ENCODE data around the gene BLOC1S3.

BLOC1S3 gene

DNA sequence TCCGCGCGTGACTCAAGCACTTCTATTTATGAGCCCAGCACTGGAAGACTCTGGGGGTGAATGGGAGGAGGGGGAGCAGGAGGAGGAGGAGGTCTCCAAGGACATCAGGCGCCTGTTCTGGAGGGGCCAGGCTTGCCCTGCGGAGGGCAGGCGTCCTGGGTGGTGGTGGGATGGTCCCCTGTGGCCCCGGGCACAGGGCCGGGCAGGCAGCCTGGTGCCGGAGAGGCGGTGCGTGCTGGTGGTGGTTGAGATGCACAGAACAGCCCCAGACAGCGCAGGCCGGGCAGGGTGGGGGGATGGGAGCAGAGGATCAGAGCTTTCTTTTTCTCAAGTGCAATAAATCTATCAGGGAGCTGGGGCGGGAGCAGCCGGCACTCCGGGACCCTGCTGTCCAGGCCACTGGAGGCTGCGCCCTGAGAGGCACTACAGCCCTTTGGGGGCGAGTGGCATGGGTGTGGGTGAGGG is 31.8 kb upstream of the BLOC1S3 start:
- no peak for DNase-seq (ENCODE audit: low read depth)
- TF ChIP-seq, protein P1, sequence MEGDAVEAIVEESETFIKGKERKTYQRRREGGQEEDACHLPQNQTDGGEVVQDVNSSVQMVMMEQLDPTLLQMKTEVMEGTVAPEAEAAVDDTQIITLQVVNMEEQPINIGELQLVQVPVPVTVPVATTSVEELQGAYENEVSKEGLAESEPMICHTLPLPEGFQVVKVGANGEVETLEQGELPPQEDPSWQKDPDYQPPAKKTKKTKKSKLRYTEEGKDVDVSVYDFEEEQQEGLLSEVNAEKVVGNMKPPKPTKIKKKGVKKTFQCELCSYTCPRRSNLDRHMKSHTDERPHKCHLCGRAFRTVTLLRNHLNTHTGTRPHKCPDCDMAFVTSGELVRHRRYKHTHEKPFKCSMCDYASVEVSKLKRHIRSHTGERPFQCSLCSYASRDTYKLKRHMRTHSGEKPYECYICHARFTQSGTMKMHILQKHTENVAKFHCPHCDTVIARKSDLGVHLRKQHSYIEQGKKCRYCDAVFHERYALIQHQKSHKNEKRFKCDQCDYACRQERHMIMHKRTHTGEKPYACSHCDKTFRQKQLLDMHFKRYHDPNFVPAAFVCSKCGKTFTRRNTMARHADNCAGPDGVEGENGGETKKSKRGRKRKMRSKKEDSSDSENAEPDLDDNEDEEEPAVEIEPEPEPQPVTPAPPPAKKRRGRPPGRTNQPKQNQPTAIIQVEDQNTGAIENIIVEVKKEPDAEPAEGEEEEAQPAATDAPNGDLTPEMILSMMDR (conservative IDR thresholded peaks at IDR 0.05; ENCODE audit: control insufficient read depth, insufficient read depth, low read depth, low read length): no peak
- H3K4me3 ChIP-seq (ENCODE audit: control insufficient read depth, low read depth, low read length): no peak overlapping the region

DNA sequence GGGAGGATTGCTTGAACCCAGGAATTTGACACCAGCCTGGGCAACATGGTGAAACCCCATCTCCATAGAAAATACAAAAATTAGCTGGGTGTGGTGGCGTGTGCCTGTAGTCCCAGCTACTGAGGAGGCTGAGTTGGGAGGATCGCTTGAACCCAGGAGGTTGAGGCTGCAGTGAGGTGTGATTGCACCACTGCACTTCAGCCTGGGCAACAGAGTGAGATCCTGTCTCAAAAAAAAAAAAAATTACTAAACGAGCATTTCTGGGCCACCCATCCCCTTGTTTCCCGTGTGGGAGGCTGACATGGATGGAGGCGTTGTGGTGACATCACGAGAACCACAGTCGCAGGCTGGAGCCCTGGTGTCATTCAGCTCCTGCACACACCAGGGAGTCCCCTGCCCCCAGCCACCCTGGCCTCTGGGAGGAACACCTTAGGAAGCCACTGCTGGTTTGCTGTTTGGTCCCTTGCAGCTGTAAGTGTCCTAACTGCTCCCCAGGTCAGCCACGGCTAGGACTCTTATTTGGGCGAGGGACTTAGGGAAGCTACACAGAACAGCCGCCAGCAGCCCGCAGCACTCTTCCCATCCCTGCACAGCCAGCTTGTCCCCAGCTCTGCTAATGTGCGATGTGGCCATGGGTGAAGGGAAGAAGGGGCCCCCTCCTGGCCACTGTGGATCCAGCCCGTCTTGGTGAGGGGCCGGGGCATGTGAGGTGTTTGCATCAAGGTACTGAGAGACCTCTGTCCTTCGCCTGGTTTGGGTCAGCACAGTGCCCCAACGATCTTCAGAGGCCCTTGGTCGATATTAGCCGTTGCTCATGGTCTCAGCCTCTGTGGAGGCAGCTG is 30.5 kb upstream of the BLOC1S3 start:
- DNase-seq (ENCODE audit: low read depth): no peak
- no peak overlapping the region for H3K4me3 ChIP-seq (ENCODE audit: control insufficient read depth, low read depth, low read length)
- TF ChIP-seq, protein P1 (conservative IDR thresholded peaks at IDR 0.05; ENCODE audit: control insufficient read depth, insufficient read depth, low read depth, low read length): no peak

DNA sequence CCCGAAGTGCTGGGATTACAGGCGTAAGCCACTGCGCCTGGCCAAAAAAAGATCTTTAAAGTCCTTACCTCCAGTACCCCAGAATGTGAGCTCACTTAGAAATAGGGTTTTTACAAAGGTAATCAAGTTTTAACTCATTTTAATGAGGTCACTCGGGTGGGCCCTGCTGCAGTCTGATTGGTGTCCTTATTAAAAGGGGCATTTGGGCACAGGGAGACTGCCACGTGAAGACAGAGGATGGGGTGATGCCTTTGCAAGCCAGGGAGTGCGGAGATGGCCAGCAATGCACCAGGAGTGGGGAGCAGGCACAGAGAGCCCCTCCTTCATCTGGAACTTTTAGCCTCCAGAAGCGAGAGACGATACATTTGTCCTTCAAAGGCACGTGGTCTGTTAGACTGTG is 29.5 kb upstream of the BLOC1S3 start:
- H3K4me3 ChIP-seq (ENCODE audit: control insufficient read depth, low read depth, low read length): no peak overlapping the region
- no peak for DNase-seq (ENCODE audit: low read depth)
- TF ChIP-seq, protein P1 (conservative IDR thresholded peaks at IDR 0.05; ENCODE audit: control insufficient read depth, insufficient read depth, low read depth, low read length): no peak

DNA sequence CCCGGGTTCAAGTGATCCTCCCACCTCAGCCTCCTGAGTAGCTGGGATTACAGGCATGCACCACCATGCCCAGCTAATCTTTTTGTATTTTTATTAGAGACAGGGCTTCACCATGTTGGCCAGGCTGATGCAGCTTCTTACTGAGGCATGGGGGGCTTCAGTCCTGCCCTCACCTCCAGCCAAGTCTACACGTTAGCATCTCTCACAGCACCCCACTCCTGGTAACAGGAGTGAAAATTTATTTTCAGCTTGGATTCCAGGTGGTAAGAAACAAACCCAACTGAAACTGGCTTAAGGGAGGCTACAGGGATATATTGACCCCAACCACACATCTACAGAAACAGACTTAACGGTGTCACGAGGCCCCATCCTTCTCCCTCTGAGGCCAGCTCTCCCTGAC is 28.4 kb upstream of the BLOC1S3 start:
- TF ChIP-seq, protein P1 (conservative IDR thresholded peaks at IDR 0.05; ENCODE audit: control insufficient read depth, insufficient read depth, low read depth, low read length): no peak
- DNase-seq (ENCODE audit: low read depth): no peak

DNA sequence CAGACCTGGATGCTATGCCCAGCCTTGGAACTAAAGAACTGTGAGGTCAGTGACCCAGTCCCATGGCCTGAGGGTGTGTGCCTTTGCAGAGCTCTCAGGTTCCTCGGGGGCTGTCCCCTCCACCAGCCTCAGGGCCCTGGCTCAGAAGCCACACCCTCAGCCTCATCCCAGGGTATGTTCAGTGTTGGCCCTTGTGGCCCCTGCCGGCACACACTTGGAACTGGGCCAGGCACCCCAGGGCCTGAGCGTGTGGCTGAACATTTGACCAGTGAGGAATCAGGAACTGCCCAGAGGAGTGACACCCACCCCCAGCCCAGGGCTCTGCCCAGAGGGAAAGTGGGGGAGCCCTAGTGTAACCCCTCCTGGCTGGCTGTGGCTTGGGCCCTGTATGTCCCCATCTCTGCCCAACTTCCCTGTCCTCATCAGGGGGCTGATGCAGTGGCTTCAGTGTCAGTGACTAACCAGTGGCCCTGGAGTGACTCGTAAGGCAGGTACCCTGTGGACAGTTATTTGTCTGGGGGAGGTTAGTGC is 27.8 kb upstream of the BLOC1S3 start:
- H3K4me3 ChIP-seq (ENCODE audit: control insufficient read depth, low read depth, low read length): no peak overlapping the region
- TF ChIP-seq, protein P1 (conservative IDR thresholded peaks at IDR 0.05; ENCODE audit: control insufficient read depth, insufficient read depth, low read depth, low read length): no peak
- no peak for DNase-seq (ENCODE audit: low read depth)

More for the DNA sequence above, 28.4 kb upstream of the BLOC1S3 start:
- H3K4me3 ChIP-seq (ENCODE audit: control insufficient read depth, low read depth, low read length): no peak overlapping the region

DNA sequence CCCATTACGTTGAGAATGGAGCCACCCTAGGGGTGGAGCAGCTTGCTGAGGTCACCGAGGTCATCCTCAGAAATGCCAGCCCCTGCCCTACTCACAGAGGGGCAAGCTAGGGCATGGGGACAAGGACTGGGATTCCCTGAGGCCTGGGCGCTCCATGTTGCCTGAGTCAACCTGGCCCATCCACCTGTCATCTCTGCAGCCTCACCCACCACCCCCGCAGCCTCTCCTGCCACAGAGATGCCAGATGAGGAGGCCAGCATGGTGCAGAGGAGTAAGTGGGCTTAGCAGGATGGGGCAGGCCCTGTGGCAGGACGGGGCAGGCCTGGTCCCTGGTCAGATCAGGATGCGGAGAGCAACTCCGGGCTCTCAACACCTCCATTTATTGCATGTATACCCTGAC is 27.3 kb upstream of the BLOC1S3 start:
- no peak for DNase-seq (ENCODE audit: low read depth)
- H3K4me3 ChIP-seq (ENCODE audit: control insufficient read depth, low read depth, low read length): no peak overlapping the region
- TF ChIP-seq, protein P1 (conservative IDR thresholded peaks at IDR 0.05; ENCODE audit: control insufficient read depth, insufficient read depth, low read depth, low read length): no peak
